Measurements from ENCODE around the gene KLF12.

DNA sequence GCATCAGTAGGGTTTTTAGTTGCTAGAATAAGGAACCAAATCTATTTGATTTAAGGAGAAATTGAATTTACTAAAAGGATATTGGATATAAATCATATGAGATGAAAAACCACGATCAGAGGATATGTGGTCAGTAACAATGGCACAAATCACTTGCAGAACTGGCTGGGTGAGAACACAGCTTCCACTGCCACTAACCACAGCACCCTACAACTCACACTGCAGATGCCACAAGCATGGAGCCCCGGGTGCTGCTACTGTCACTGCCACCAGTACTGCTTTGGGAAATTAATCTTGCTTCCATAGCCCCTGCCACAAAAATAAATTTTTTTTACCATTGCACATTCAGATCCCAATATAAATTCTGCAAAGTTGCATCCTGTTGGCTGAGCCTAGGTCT, 40.6 kb upstream of the KLF12 start:
- TF ChIP-seq, protein P1, sequence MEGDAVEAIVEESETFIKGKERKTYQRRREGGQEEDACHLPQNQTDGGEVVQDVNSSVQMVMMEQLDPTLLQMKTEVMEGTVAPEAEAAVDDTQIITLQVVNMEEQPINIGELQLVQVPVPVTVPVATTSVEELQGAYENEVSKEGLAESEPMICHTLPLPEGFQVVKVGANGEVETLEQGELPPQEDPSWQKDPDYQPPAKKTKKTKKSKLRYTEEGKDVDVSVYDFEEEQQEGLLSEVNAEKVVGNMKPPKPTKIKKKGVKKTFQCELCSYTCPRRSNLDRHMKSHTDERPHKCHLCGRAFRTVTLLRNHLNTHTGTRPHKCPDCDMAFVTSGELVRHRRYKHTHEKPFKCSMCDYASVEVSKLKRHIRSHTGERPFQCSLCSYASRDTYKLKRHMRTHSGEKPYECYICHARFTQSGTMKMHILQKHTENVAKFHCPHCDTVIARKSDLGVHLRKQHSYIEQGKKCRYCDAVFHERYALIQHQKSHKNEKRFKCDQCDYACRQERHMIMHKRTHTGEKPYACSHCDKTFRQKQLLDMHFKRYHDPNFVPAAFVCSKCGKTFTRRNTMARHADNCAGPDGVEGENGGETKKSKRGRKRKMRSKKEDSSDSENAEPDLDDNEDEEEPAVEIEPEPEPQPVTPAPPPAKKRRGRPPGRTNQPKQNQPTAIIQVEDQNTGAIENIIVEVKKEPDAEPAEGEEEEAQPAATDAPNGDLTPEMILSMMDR (conservative IDR thresholded peaks at IDR 0.05; ENCODE audit: low read depth in 2 of 2): no peak
- no peak for TF ChIP-seq EZH2 (IDR thresholded peaks at IDR 0.05; ENCODE audit: low read depth, unreplicated experiment)
- TF ChIP-seq POLR2AphosphoS5 (IDR thresholded peaks at IDR 0.05; ENCODE audit: low read depth): no peak
- TF ChIP-seq, protein P2, sequence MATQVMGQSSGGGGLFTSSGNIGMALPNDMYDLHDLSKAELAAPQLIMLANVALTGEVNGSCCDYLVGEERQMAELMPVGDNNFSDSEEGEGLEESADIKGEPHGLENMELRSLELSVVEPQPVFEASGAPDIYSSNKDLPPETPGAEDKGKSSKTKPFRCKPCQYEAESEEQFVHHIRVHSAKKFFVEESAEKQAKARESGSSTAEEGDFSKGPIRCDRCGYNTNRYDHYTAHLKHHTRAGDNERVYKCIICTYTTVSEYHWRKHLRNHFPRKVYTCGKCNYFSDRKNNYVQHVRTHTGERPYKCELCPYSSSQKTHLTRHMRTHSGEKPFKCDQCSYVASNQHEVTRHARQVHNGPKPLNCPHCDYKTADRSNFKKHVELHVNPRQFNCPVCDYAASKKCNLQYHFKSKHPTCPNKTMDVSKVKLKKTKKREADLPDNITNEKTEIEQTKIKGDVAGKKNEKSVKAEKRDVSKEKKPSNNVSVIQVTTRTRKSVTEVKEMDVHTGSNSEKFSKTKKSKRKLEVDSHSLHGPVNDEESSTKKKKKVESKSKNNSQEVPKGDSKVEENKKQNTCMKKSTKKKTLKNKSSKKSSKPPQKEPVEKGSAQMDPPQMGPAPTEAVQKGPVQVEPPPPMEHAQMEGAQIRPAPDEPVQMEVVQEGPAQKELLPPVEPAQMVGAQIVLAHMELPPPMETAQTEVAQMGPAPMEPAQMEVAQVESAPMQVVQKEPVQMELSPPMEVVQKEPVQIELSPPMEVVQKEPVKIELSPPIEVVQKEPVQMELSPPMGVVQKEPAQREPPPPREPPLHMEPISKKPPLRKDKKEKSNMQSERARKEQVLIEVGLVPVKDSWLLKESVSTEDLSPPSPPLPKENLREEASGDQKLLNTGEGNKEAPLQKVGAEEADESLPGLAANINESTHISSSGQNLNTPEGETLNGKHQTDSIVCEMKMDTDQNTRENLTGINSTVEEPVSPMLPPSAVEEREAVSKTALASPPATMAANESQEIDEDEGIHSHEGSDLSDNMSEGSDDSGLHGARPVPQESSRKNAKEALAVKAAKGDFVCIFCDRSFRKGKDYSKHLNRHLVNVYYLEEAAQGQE (IDR thresholded peaks at IDR 0.05; ENCODE audit: unreplicated experiment): no peak
- no peak for TF ChIP-seq EZH2phosphoT487 (IDR thresholded peaks at IDR 0.05; ENCODE audit: unreplicated experiment)
- TF ChIP-seq, protein P3, sequence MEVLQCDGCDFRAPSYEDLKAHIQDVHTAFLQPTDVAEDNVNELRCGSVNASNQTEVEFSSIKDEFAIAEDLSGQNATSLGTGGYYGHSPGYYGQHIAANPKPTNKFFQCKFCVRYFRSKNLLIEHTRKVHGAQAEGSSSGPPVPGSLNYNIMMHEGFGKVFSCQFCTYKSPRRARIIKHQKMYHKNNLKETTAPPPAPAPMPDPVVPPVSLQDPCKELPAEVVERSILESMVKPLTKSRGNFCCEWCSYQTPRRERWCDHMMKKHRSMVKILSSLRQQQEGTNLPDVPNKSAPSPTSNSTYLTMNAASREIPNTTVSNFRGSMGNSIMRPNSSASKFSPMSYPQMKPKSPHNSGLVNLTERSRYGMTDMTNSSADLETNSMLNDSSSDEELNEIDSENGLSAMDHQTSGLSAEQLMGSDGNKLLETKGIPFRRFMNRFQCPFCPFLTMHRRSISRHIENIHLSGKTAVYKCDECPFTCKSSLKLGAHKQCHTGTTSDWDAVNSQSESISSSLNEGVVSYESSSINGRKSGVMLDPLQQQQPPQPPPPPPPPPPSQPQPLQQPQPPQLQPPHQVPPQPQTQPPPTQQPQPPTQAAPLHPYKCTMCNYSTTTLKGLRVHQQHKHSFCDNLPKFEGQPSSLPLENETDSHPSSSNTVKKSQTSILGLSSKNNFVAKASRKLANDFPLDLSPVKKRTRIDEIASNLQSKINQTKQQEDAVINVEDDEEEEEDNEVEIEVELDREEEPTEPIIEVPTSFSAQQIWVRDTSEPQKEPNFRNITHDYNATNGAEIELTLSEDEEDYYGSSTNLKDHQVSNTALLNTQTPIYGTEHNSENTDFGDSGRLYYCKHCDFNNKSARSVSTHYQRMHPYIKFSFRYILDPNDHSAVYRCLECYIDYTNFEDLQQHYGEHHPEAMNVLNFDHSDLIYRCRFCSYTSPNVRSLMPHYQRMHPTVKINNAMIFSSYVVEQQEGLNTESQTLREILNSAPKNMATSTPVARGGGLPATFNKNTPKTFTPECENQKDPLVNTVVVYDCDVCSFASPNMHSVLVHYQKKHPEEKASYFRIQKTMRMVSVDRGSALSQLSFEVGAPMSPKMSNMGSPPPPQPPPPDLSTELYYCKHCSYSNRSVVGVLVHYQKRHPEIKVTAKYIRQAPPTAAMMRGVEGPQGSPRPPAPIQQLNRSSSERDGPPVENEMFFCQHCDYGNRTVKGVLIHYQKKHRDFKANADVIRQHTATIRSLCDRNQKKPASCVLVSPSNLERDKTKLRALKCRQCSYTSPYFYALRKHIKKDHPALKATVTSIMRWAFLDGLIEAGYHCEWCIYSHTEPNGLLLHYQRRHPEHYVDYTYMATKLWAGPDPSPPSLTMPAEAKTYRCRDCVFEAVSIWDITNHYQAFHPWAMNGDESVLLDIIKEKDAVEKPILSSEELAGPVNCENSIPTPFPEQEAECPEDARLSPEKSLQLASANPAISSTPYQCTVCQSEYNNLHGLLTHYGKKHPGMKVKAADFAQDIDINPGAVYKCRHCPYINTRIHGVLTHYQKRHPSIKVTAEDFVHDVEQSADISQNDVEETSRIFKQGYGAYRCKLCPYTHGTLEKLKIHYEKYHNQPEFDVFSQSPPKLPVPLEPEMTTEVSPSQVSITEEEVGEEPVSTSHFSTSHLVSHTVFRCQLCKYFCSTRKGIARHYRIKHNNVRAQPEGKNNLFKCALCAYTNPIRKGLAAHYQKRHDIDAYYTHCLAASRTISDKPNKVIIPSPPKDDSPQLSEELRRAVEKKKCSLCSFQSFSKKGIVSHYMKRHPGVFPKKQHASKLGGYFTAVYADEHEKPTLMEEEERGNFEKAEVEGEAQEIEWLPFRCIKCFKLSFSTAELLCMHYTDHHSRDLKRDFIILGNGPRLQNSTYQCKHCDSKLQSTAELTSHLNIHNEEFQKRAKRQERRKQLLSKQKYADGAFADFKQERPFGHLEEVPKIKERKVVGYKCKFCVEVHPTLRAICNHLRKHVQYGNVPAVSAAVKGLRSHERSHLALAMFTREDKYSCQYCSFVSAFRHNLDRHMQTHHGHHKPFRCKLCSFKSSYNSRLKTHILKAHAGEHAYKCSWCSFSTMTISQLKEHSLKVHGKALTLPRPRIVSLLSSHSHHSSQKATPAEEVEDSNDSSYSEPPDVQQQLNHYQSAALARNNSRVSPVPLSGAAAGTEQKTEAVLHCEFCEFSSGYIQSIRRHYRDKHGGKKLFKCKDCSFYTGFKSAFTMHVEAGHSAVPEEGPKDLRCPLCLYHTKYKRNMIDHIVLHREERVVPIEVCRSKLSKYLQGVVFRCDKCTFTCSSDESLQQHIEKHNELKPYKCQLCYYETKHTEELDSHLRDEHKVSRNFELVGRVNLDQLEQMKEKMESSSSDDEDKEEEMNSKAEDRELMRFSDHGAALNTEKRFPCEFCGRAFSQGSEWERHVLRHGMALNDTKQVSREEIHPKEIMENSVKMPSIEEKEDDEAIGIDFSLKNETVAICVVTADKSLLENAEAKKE (CRISPR knock-in tag; IDR thresholded peaks at IDR 0.05): no peak
- TF ChIP-seq CREB1 (CRISPR knock-in tag; IDR thresholded peaks at IDR 0.05; ENCODE audit: low read depth): no peak
- TF ChIP-seq ZNF114 (CRISPR knock-in tag; IDR thresholded peaks at IDR 0.05): no peak

All from GM23338 (cell line).